Omental fat pad (tissue), 4 donors: ENCODE measurements around the gene MME. TPM values are rescaled to one million over a fixed set of nuclear protein-coding genes. Genes with fewer than 3 reads are reported as not detected.
A peak's percentile ranks its signal among the peaks of the same experiment; 100 is the strongest.

ENCODE experiments used
- ATAC-seq: fragments of 150-250 bp; one replicate; pipeline ENCODE4 v1.9.1; 2016; ENCODE audit warnings: mild to moderate bottlenecking, moderate library complexity; ENCODE audit not compliant: low FRiP score
- DNase-seq: peaks from one replicate; pipeline ENCODE4 v3.0.0-alpha.2; 2019; ENCODE audit warnings: low spot score
- total RNA-seq, 4 donors: library from RNA; depleted of rRNA; stranded (reverse); fragments of >200 nt; gene quantifications; one replicate each; pipeline ENCODE4 v1.1.0, GENCODE V29; 2016
- TF ChIP-seq, protein P1 (sequence below), 3 donors: fragments of 450-650 bp; IDR thresholded peaks; one replicate each; pipeline ENCODE4 v1.5.1; 2016 to 2017; ENCODE audit warnings: antibody characterized with exemption in 3 of 3, mild to moderate bottlenecking in 3 of 3, moderate library complexity in 2 of 3

MME gene
- total RNA-seq: 100 to 1,000 TPM in 3 of 4 donors, 10 to 100 TPM in 1; 33.1 to 174 (median 108) TPM

DNA sequence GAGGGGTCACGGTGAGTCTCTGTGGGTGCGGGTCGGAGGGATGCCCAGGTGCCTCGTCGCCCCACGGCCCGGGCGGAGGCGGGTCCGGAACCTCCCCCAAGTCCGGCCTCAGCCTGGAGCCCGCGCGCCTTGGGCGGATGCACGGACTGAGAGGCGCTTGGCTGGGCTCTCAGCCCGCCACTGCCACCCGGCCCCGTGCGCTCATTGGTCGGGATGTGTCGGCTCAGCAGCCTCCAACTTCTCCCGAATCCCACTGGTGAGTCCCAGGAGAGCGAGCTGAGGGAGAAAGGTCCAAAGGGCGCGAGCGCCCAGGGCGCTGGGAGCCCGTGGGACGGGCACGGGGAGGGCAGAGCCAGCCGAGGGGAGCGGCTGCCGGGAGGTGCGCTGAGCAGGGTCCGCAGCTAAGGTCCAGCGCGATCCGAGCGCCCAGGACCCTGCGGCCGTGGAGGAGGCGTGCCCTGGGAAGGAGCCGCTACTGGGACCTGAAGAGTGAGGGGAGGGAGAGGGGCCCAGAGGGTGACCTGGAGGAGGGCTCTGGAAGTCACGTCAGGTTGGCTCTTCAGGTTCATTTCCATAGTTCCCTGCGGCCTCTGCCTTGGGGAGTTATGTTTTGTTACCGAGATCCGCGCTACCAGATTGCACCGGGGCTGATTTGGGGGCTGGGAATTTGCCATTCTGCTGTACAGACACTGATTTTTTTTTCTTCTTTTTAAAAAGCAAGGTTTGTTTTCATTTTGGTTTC, at the start of gene MME:
Gene MME (plus strand): TSS at position 574 of the 742 bp plus-strand sequence. CDS start 3,849 bp downstream, outside the sequence.
- TF ChIP-seq, protein P1, sequence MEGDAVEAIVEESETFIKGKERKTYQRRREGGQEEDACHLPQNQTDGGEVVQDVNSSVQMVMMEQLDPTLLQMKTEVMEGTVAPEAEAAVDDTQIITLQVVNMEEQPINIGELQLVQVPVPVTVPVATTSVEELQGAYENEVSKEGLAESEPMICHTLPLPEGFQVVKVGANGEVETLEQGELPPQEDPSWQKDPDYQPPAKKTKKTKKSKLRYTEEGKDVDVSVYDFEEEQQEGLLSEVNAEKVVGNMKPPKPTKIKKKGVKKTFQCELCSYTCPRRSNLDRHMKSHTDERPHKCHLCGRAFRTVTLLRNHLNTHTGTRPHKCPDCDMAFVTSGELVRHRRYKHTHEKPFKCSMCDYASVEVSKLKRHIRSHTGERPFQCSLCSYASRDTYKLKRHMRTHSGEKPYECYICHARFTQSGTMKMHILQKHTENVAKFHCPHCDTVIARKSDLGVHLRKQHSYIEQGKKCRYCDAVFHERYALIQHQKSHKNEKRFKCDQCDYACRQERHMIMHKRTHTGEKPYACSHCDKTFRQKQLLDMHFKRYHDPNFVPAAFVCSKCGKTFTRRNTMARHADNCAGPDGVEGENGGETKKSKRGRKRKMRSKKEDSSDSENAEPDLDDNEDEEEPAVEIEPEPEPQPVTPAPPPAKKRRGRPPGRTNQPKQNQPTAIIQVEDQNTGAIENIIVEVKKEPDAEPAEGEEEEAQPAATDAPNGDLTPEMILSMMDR (IDR thresholded peaks at IDR 0.05): no peak
- no peak for DNase-seq
- peak; percentile 73 for ATAC-seq

DNA sequence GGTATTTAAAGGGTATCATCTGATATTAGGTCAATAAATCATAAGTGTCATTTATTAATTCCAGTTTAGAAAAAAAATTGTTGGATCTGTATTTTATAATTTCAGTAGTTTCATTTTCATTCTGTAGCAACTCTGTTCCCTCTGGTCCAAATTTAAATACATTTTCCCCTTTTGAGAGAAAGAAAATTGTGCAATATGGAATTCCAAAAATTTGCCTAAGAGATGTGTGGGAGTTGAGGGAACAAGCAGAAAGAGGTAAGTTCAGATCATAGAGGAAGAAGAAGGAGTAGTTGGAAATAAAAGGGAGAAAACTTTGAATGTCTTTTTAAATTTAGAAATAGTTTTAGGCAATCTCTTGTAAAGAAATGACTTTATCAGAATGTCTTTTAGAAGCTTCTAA, 48.9 kb upstream of the MME start:
- no peak for DNase-seq
- TF ChIP-seq, protein P1 (IDR thresholded peaks at IDR 0.05): no peak
- ATAC-seq: peak; percentile 28

DNA sequence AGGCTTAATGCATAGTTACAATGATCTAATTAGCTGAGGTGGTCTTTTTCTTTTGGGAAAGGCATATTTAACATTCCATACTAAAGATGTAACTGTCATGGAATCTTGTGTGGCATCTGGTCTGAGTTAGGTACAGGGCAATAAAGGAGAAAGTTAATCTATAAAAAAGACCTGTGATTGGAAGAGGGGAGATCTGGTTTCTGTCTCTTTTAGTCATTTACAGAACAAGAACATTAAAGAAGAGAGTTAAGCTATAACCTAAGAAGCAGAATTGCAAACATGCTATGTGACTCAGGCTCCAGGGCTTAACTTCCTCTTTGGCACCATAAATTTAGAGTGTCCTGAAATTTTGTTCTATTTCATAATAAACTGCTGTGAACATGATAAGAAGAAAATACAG, 47.2 kb upstream of the MME start:
- ATAC-seq: no peak
- TF ChIP-seq, protein P1 (IDR thresholded peaks at IDR 0.05): no peak

DNA sequence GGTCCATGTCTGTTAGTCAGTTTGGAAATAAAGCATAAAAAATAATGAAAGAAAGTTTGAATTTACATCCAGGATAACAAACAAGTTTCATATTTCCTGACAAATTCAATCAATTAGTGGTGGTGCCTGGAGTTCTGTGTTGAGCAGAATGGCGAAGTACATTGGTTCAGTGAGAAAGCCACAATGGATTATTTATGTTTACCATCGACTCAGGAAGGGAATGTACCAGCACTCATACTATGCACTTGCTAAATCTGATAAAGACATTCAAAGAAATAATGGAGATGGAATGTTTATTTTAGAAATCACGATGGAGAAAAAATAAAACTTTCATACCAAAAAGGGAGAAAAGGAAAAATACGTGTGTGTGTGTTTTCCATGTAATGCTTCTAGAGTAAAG, 45.3 kb upstream of the MME start:
- TF ChIP-seq, protein P1 (IDR thresholded peaks at IDR 0.05): no peak
- DNase-seq (no peak), ATAC-seq (no peak)

More for the DNA sequence above, 47.2 kb upstream of the MME start:
- no peak for DNase-seq

DNA sequence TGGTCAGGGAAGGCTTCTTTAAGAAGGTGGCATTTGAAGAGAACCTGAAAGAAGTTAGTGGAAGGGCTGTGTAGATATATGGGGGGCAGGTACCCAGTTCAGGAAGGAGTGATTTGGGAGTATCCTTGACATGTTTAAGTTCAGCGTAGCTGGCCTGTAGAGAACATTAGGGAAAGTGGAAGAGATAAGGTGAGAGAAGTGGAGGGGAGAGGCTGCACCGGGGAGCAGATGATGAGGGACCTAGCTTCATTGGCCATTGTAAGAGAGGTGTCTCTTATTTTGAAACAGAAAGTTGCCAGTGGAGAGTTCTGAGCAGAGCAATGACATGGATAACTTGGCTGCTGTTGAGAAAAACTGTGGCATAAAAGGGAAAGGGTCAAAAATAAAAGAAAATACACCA, 44.6 kb upstream of the MME start:
- ATAC-seq: no peak
- DNase-seq: no peak
- TF ChIP-seq, protein P1 (IDR thresholded peaks at IDR 0.05): no peak

DNA sequence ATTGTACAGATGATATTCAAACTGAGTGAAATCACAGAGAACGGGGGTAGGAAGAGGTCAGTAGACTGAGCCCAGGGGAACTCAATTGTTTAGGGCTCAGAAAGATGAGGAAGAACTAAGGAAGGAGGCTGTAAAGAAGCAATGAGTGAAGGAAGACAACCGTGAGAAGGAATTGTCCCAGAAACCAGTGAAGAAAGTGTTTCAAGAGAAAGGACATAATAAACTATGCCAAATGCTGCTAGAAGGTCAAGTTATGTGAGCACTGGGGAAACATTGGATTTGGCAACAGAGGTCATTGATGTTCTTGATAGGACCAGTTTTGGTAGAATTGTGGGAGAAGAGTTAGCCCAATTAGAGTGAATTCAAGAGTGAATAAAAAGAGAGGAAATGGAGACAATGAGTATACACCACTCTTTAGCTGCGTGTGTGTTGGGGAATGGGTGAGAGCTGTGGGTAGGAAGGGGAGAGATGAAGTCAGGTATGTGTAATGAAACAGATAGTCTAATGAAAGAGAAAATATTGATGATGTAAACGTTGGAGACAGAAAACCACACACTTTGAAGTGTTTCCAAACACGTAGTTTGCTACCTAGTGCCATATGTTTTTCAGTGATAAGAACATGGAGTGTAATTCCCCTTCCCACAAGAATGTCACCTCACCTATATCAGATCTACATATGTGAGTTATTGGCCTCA, 42.5 kb upstream of the MME start:
- TF ChIP-seq, protein P1 (IDR thresholded peaks at IDR 0.05): no peak
- ATAC-seq (no peak), DNase-seq (no peak)

DNA sequence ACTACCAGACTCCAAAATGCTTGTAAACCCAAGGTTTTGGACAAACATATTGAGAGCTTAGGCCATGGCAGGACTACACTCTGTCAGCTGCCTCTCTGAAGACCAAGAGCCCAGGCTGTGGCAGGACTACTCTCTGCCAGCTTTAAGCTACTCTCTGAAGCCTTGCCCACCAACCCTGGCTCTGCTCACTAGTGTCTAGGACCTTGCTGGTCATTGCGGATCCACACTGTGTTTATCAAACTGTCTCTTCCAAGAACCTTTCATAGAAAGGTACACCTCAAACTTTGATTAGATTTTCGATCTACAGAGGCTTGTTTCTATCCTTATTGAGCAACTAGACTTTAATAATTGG, 41.9 kb upstream of the MME start:
- DNase-seq (no peak), ATAC-seq (no peak)
- TF ChIP-seq, protein P1 (IDR thresholded peaks at IDR 0.05): no peak
